Stimulated activated CD8-positive, alpha-beta memory T cell treated with anti-CD3 and anti-CD28 coated beads, Interleukin-12 subunit alpha, Interleukin-12 subunit beta, amount 100 ng/mL, for 4 hours (primary cell): Measurements from ENCODE around the gene GRB14.

Experiments used
- DNase-seq: peaks from one replicate; pipeline ENCODE4 v3.0.0-alpha.2; 2020; ENCODE audit warnings: low read depth

Gene GRB14

DNA sequence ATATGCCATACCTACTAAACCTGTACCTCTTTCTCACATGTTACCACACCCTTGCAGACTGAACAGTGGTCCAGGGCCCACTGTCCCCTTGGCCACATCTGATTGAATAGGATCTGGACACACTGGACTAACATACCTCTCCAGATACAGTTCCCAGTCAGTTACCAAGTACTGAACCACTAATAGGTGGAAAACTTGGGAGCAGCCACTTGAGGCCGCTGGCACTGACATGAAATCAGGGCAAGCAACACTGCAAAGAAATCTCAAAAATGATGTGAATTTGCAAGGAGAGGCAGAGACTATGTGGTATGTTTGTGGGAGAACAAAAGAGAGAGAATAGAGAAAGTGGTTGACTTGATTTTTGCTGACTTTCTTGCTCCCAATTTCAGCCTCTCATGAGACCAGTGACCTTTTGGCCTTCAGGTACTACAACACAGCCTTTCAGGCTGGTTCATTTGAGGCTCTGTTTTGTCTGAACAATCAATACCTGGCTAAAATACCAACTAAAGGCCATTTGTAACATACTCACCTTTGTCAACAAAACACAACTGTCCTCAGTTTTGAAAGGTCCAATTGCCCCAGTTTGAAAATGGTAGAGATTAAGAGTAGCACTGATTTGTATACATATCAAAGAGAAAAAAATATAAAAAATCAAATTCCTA lies 7.8 kb downstream of the GRB14 start:
- no peak for DNase-seq

DNA sequence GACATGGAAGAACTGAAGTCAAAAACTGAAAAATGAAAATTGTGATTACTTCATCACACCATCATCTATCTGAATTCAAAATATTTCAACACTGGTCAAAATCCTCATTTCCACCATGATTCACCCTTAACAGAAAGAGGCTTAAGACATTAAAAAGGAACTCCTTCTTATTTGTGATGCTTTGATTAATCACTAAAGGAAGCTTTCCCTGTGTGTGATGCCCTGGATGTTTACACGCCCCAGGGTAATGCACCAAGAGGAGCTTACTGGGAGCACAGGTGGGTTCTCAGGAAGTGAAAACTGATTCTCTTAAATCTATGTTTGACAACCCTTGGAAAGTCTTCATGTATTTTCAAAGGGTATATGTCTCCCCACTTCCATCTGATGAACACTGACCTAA lies 11.5 kb downstream of the GRB14 start:
- DNase-seq: no peak

DNA sequence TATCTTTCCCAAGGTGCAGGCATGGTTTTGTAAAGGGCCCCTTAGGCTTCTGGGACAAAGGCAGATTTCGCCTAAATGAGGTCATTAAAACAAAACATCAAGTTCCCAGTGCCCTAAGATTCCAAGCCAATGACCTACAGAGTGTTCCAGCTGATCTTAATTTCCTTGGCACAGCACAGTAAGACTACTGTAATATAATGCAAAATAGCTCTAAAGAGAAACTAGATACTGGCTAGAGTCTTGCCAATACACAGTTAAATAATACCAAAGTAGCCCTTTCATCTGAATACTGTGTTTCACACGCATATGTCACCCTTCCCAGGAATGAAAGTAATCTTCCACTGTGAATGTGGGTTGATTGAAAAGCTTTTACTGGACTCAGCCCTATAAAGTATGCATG lies 14.7 kb downstream of the GRB14 start:
- no peak for DNase-seq

DNA sequence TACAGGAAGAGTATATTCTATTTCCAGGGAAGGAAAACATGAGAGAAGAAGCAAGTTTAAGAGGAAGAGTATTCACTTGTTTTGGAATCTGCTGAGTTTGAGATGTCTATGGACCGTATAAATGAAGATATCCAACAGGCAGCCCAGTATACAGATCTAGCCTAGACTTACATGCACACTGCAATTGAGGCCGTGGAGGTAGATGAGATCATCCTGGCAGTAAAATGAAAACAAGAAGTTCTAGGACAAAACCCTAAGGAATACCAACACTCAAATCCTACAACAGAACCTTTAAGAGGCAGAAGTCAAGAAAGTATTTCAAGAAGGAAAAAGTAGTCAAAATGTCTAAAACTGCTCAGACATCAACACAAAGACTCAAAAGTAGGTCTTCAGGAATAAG lies 16.0 kb downstream of the GRB14 start:
- no peak for DNase-seq

DNA sequence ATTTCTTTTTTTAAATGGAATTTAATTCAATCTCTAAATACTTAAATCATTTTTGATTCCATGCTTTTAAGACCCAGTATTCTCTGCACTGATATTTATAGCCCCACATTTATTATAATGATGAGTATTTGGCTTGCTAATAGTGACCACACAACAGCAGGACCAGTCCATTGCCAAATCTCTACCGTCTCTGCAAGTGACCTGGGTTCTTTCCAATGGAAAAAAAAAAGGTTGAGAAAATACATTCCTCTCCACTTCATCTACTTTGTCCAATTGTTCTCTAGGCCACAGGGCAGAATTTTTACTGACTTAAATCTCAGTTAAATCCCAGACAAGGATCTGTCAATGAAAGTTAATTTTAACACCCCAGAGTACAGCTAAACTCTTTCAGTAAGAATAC lies 20.5 kb downstream of the GRB14 start:
- no peak for DNase-seq

DNA sequence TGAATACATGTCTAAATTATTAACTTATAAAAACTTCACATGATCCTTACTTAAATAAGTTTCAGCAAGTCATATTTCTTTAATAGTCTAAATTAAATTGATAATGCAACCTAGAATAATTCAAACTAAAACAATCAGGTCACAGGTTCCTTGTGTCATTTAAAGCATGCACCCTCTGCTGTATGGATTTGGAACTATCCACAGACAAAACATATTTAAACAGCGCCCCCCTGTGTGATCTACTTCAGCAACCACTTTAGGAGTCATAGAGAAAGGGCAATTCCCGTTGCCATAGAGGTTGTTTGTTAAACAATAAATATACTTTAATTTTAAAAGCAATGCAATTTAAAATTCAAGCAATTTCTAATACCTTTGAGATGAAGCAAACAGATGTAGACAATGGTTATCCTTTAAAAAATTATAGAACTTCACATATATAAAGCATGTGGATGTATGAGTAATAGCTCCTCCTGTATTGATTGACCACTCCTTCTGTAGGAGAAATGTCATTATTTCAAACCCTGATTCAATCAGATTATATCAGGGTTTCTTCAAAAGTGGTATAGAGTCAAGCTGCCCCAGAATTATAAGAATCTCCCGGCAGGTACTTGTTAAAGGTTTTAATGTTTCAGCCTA lies 21.2 kb downstream of the GRB14 start:
- DNase-seq: no peak

DNA sequence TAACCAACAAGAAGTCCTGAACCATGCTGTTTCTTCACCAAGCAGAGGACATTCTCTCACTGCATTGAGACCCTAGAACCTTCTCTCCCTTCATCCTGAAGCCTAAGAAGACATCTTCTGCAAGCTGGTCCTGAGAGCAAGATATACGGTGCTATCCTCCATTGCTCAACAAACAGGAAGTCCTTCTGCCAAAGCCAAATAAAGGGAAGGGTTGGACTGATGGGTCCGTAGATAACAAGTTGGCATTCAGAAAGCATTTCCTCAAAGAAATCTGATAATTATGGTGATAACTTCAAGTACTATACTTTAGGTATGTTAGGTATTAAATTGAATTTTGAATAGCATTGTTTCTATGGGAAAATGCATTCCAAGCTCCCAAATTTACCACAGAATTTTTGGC lies 23.3 kb downstream of the GRB14 start:
- no peak for DNase-seq

DNA sequence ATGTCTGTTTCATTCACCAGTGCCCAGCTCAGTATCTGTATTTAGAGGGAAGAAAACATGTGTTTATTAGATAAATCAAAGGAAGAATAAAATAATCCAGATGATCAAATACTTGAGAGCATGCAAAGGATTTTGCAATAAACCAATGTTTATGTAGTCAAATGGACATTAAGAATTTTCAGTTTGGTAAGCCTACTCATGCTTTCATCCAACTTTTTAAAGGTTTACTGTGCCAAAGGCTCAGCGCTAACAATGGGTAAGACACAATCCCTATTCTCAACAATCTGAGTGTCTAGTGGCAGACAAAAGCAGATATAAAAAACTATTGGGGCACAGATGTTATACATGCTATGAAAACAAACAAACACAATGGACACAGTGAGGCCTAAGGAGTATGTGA lies 26.3 kb downstream of the GRB14 start:
- no peak for DNase-seq

DNA sequence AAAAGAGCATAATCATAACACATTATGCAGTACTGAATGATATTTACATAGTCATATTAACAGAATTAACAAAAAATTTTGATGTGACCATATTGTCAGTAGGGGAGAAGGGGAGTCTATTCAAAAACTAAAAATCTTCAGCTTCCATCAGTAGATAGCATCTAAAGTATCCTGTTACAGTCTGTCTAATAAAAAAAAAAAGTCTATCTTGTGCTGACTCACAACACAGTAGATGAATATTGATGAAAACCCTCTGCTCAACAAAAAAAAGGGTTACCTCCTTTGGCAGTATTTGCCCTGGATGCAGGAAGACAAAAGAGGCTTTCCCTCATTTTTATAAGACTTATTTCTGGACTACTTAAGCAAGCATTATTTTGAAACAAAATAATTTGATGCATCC lies 27.3 kb downstream of the GRB14 start:
- DNase-seq: no peak

DNA sequence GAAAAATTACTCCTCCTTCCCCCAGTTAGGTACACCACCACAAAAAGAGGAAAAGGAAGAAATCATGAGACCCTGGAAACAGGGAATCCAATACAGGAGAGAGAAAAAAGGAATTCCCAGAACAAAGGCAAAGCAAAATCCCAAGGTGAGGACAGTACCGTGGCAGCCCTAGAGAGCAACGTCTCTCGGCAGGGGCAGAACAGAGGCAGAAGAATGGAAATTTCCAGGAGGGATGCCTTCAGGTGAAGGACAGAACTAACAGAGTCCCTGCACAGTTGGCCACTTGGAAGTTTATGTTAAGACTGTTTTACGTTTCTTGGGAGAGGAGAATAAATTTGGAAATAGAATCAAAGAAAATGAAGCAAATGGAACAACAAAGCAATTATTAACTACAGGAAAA lies 27.7 kb downstream of the GRB14 start:
- no peak for DNase-seq

DNA sequence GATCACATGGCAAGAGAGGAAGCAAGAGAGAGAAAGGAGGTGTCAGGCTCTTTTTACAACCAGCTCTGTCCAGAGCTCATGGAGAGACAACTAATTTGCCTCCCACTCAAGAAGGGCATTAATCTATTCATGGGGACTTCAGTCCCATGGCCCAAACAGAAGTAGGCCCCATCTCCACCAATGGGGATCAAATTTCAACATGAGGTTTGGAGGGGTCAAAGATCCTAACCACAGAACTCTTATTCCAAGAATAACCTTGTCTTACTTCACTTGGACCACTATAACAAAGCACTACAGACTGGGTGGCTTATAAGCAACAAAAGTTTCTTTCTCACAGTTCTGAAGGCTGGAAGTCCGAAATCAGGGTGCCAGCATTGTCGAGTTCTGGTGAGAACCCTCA lies 31.8 kb downstream of the GRB14 start:
- DNase-seq: no peak

DNA sequence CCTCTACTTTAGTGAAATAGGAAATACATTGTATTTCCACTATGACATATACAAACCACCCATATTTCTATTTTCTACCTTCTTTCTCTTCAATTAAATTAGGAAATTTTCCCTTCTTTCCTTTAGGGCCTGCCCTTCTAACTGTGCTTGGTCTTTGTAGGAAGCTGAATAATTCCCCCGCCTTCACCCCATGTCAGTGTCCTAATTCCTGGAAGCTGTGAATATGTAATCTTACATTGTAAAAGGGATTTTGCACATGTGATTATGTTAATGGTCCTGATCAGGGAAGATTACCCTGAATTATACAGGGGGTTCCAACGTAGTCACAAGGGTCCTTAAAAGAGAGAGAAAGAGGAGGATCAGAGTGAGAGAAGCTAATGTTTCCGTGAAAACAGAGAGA lies 40.2 kb downstream of the GRB14 start:
- DNase-seq: no peak

DNA sequence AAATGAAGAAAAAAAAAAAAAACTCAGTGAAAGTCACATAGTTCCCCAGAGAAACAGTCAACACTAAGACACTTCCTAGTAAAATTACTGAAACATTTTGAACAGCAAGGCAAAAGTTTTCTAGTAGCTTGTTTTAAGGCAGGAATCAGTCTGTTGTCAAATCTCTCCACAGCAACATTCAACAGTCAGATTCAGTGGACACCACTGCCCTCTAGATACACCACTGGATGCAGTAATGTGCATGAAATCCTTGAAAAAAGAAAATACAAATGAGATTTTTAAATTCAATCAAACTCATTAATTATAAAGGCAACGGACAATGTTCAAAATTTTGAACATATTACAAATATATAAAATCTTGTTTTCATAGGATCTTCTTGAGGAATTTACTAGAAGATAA lies 46.4 kb downstream of the GRB14 start:
- no peak for DNase-seq

DNA sequence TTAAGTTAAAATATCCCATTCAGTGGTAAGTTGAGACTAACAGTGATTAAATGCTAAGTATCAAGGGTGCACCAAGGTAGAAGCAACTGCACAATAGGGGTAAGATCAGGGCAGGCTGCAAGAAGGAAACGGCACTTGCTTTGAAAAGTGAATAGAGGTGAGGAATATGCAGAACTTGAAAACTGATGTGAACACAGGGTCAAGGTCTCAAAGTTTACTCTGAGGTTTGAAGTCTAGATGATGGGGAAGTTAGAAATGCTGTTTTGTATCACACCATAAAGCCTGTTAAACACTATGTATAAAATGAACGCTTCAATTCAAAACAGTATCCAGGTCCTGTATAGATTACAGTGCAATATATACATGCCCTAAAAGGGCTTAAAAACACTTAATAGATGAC lies 50.8 kb downstream of the GRB14 start:
- DNase-seq: no peak

DNA sequence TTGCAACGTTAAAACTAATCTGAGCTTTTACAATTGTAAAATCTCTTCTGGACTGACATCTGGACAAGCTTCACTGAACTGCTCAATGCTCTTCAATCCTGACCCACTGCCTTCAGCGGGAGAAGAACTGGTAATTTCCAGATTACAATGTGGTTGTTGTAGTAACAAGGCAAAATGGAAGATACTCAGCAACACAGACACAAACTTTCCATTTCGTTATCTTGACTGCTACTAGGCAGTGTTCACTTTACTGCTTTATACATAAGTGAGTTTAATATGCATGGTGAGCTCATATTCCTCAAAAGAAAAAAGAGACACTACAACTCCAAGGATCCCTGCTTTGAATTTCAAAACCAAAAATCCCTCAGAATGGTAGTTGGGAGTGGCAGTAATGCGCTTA lies 51.9 kb downstream of the GRB14 start:
- no peak for DNase-seq

DNA sequence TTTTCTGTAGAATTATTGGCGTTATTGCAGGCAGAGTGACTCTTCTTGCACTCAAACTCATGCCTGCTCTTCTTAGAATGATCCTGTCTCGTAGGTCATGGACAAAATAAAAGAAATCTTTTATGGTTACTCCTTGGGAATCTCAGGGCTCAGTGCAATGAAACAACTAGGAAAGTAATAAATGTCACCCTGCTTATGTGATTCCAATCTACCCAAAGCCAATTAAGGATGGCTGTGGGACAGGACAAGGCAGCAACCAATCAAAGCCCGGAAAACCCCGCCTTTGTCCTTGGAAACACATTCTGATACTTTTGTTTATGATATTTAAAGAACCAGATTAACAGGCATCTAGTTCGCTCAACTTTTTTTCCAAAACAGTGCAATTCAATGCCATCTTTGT lies 53.0 kb downstream of the GRB14 start:
- no peak for DNase-seq

DNA sequence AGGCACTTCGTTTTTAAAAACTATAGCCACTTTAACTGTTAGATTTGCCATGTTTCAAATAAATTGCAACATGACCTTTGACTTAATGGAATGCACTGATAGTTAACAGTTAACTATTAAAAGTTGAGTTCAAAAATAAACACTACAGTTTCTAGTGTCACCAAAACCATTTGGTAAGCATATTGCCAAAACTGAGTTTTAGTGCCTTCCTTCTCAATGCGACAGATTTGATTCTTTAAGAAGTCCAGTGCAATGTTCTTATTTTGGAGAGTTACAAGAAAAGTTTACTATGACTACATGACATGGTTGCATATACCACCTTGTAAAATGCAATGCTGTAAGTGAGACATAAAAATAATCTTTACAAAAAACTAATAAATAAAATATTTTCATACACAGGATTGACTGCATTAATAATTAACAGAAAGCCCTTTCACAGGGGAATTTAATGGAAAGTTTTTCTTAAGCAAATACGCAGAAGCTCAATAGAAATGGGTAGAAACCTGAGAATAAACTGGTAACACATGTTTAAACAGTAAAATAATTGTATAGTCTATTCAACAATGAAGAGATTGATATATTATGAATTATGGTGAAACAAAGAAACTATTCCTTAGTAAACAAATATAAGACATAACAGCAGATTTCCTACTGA lies 53.8 kb downstream of the GRB14 start:
- DNase-seq: no peak

DNA sequence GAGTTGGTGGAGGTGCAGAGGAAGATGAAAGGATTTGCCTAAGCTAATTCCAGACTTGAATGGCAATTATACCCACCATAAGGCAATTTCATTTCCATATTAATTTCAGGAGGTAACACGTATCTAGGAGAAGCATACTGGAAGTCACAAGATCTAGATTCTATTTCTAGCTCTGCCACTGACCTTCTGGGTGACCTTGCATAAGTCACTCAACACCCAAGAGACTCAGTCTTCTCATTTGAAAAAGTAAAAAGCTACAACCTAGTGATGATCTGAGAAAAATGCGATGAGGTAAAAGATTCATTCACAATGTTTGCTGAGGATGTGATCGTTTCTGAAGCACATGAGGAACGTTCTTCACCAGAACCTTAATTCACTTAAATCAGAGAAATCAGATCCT lies 55.9 kb downstream of the GRB14 start:
- no peak for DNase-seq

DNA sequence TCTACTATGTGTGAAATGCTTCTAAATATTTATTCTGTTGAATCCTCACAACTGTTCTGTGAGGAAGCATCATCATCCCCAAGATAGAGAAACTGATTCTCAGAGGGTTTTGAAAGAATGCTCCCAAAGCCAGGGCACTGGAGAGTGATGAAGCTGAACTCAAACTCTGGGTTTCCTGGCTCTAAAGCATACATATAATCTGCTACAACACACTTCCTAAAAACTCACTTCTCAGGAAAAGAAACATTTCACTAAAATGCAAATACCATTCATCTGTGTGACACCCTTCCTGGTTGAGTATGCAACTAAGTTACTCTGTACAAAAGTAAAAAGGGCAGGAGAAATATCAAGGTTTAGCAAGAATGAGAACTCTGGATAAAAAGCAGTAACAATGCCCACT lies 58.6 kb downstream of the GRB14 start:
- DNase-seq: no peak

DNA sequence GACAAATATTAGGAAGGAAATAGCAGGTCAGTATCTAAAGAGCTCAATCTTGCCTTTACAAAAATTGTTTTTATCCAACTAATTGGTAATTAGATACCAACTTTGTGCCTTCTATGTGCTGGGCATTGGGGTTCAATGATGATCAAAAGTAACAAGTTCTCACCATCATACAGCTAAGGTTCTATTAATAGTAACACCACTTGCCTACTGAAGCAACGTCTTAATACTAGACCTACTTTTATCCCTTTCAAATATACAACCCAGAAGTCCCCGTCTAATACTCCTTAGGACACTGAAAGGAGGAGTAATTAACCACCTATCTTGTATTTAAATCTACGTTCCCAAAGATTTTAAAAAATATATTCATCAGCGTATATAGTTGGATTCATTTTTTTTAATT lies 59.3 kb downstream of the GRB14 start:
- DNase-seq: no peak

DNA sequence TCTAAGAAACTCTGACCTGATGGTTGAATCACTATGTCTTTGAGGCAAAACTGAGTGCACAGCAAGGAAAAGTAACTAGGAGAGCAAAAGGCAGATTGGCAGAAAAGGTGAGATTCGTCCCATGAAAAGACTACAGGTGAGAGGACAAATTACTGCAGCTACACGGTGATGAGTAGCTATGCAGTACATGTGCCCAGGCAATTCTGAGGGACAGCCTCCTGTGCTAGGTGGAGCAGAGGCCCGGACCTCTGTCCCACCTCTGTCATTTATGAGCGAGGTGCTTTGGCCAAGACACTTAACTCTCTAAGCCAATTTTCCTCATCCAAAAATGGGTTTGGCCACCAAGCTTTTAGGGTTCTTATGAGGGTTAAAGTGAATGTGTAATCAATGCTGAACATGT lies 59.9 kb downstream of the GRB14 start:
- DNase-seq: no peak

DNA sequence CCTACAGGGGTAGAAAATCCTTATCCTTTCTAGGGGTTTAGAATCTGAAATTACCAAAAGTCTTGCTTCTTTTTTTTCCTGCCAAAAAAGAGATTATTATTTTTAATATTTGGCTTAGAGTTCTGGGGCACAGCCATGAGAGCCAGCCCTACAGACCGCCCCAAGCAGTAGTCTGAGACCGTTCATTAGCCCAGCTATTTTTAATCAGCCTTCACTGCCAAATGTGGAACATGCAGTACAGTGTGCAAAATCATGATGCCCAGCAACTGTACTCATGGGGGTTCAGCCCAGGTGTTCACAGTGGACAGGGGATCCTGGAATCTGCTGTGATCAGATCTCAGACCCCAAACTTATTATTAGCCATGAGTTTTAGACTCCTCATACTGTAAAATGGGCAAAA lies 60.4 kb downstream of the GRB14 start:
- DNase-seq: no peak

DNA sequence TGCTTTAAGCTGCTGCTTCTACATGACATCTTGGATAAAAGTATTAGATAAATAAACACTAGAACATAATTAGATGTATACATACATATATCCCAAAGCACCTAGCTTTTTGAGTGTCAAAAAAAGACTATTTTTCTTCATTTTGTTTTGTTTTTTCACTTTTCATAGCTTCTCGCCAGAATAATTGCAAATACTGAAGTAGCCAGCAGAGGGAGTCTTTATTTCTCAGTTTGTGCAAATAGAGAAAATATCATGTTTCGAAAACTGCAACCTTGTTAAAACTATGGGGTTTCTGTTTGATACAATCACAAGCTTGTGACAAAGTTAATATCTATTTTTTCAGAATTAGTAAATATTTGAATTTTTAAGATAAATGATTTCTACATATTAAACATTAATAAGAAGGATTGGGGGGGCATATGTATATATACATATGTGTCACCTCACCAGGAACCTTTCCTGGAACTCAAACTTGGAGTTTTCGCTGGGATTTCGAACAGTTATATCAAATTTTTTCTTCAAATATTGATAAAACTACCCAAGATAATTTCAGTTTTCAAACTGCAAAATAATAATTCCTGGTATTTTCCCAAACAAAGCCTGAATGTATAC lies 61.0 kb downstream of the GRB14 start:
- DNase-seq: no peak
